H9 (cell line): ENCODE measurements around the gene CADM4. TPM values are rescaled to one million over a fixed set of nuclear protein-coding genes. Genes with fewer than 3 reads are reported as not detected.

Source experiments
- DNase-seq: peaks from one replicate; pipeline ENCODE4 v3.0.0-alpha.2; 2017
- H2AFZ ChIP-seq: one replicate; pipeline ENCODE4 v1.6.1; 2013; ENCODE audit warnings: mild to moderate bottlenecking, low read length, control low read depth, moderate library complexity
- H2AK5ac ChIP-seq: 2 replicates; pipeline ENCODE4 v1.6.1; 2013; ENCODE audit warnings: low read length, control low read depth, mixed read lengths; ENCODE audit not compliant: insufficient read length
- H2BK120ac ChIP-seq: one replicate; pipeline ENCODE4 v1.6.1; 2013; ENCODE audit warnings: low read depth, mild to moderate bottlenecking, low read length, control low read depth, inconsistent platforms; ENCODE audit not compliant: poor library complexity, severe bottlenecking
- H2BK12ac ChIP-seq: 2 replicates; pipeline ENCODE4 v1.6.1; 2013; ENCODE audit warnings: low read length, control low read depth, mixed read lengths, low read depth; ENCODE audit not compliant: insufficient read length
- H2BK15ac ChIP-seq: 2 replicates; pipeline ENCODE4 v1.6.1; 2013; ENCODE audit warnings: low read depth, low read length, control low read depth
- H2BK20ac ChIP-seq: one replicate; pipeline ENCODE4 v1.6.1; 2013; ENCODE audit warnings: low read depth, mild to moderate bottlenecking, low read length, control low read depth, inconsistent platforms; ENCODE audit not compliant: poor library complexity, severe bottlenecking
- H2BK5ac ChIP-seq: 2 replicates; pipeline ENCODE4 v1.6.1; 2013; ENCODE audit warnings: low read length, control low read depth, mixed read lengths; ENCODE audit not compliant: insufficient read length
- H3K14ac ChIP-seq: 2 replicates; pipeline ENCODE4 v1.6.1; 2013; ENCODE audit warnings: low read length, control low read depth; ENCODE audit not compliant: insufficient read depth
- H3K18ac ChIP-seq: 2 replicates; pipeline ENCODE4 v1.6.1; 2013; ENCODE audit warnings: low read depth, mild to moderate bottlenecking, mixed read lengths, low read length, control low read depth; ENCODE audit not compliant: insufficient read length
- H3K23ac ChIP-seq: 2 replicates; pipeline ENCODE4 v1.6.1; 2013; ENCODE audit warnings: low read length, control low read depth, mixed read lengths, low read depth; ENCODE audit not compliant: insufficient read length
- H3K23me2 ChIP-seq: 2 replicates; pipeline ENCODE4 v1.6.1; 2013; ENCODE audit warnings: low read depth, mild to moderate bottlenecking, mixed read lengths, low read length, control low read depth; ENCODE audit not compliant: insufficient read length, poor library complexity, severe bottlenecking
- H3K27ac ChIP-seq: 2 replicates; pipeline ENCODE4 v1.5.1; 2013; ENCODE audit warnings: low read length, control low read depth, mixed read lengths, low read depth; ENCODE audit not compliant: insufficient read length
- H3K27me3 ChIP-seq: 2 replicates; pipeline ENCODE4 v1.6.1; 2013; ENCODE audit warnings: low read length, control low read depth, inconsistent platforms; ENCODE audit not compliant: insufficient read depth
- H3K4ac ChIP-seq: 2 replicates; pipeline ENCODE4 v1.6.1; 2013; ENCODE audit warnings: low read depth, mild to moderate bottlenecking, control low read depth, inconsistent platforms, low read length, moderate library complexity
- H3K4me1 ChIP-seq: 2 replicates; pipeline ENCODE4 v1.6.1; 2013; ENCODE audit warnings: low read length, control low read depth, inconsistent platforms; ENCODE audit not compliant: insufficient read depth
- H3K4me2 ChIP-seq: 2 replicates; pipeline ENCODE4 v1.6.1; 2013; ENCODE audit warnings: low read length, control low read depth, mixed read lengths; ENCODE audit not compliant: insufficient read length, insufficient read depth
- H3K56ac ChIP-seq: 2 replicates; pipeline ENCODE4 v1.6.1; 2013; ENCODE audit warnings: low read depth, mild to moderate bottlenecking, mixed read lengths, low read length, control low read depth; ENCODE audit not compliant: insufficient read length
- H3K79me1 ChIP-seq: 2 replicates; pipeline ENCODE4 v1.6.1; 2013; ENCODE audit warnings: low read depth, mild to moderate bottlenecking, moderate library complexity, low read length, control low read depth, inconsistent platforms; ENCODE audit not compliant: insufficient read depth, poor library complexity, severe bottlenecking
- H3K79me2 ChIP-seq: 2 replicates; pipeline ENCODE4 v1.6.1; 2013; ENCODE audit warnings: low read length, control low read depth, inconsistent platforms; ENCODE audit not compliant: insufficient read depth
- H3K9ac ChIP-seq: 2 replicates; pipeline ENCODE4 v1.6.1; 2013; ENCODE audit warnings: low read length, control low read depth, mixed read lengths; ENCODE audit not compliant: insufficient read length; ENCODE audit errors: extremely low read depth
- H3K9me3 ChIP-seq: one replicate; pipeline ENCODE4 v1.6.1; 2013; ENCODE audit warnings: low read depth, low read length, inconsistent platforms; ENCODE audit not compliant: control insufficient read depth
- H3T11ph ChIP-seq: one replicate; pipeline ENCODE4 v1.6.1; 2013; ENCODE audit warnings: mild to moderate bottlenecking, low read length, control low read depth, inconsistent platforms
- H4K20me1 ChIP-seq: one replicate; pipeline ENCODE4 v1.6.1; 2013; ENCODE audit not compliant: control insufficient read depth, insufficient read length, insufficient read depth
- H4K5ac ChIP-seq: 2 replicates; pipeline ENCODE4 v1.6.1; 2013; ENCODE audit warnings: low read depth, mild to moderate bottlenecking, mixed read lengths, low read length, control low read depth; ENCODE audit not compliant: insufficient read length
- H4K8ac ChIP-seq: replicated peaks from 2 replicates; pipeline ENCODE4 v1.6.1; 2013; ENCODE audit warnings: low read length, control low read depth, mixed read lengths, low read depth; ENCODE audit not compliant: insufficient read length
- H4K91ac ChIP-seq: 2 replicates; pipeline ENCODE4 v1.6.1; 2013; ENCODE audit warnings: low read depth, mild to moderate bottlenecking, moderate library complexity, mixed read lengths, low read length, control low read depth; ENCODE audit not compliant: insufficient read length
- H3K27ac Mint-ChIP-seq, 3 experiments: 2 replicates in 2 of 3; 3 replicates in 1 of 3; pipeline ENCODE4 v1.8.0; 2020 to 2021; ENCODE audit warnings: mixed read lengths in 3 of 3, mild to moderate bottlenecking in 1 of 3, moderate library complexity in 1 of 3
- H3K27me3 Mint-ChIP-seq: 2 replicates; pipeline ENCODE4 v1.8.0; 2021; ENCODE audit warnings: low read depth, mild to moderate bottlenecking, moderate library complexity, mixed read lengths
- H3K36me3 Mint-ChIP-seq, 3 experiments: 2 replicates in 2 of 3; 3 replicates in 1 of 3; pipeline ENCODE4 v1.8.0; 2020 to 2021; ENCODE audit warnings: low read depth in 3 of 3, mixed read lengths in 3 of 3; ENCODE audit not compliant: insufficient read depth in 1 of 3
- H3K4me1 Mint-ChIP-seq, 2 experiments: 2 replicates each; pipeline ENCODE4 v1.8.0; 2020; ENCODE audit warnings: mixed read lengths in 2 of 2
- H3K4me3 Mint-ChIP-seq, 2 experiments: 2 replicates in 1 of 2; 3 replicates in 1 of 2; pipeline ENCODE4 v1.8.0; 2020 to 2021; ENCODE audit warnings: mild to moderate bottlenecking in 2 of 2, mixed read lengths in 2 of 2, moderate library complexity in 1 of 2
- H3K9me3 Mint-ChIP-seq, 2 experiments: 2 replicates in 1 of 2; 3 replicates in 1 of 2; pipeline ENCODE4 v1.8.0; 2020; ENCODE audit warnings: mild to moderate bottlenecking in 2 of 2, mixed read lengths in 2 of 2, moderate library complexity in 1 of 2
- WGBS: extraction: QIAGEN DNeasy Blood & Tissue Kit; methylation state at CpG from one replicate; pipeline ENCODE4 v1.1.7; 2013; ENCODE audit warnings: missing lambda C conversion rate, low lambda C conversion rate, mixed read lengths; ENCODE audit not compliant: insufficient read length; ENCODE audit errors: extremely low coverage; 5-methylcytosine and 5-hydroxymethylcytosine counted together
- total RNA-seq: library from RNA; stranded (reverse); gene quantifications from 2 replicates; pipeline ENCODE4 v1.2.1, GENCODE V29; 2021
- TF ChIP-seq, protein P1 (sequence below): fragments of 200-600 bp; sonication (generic); conservative IDR thresholded peaks from 3 replicates; pipeline ENCODE4 v1.8.0; 2021; ENCODE audit warnings: antibody characterized with exemption, mild to moderate bottlenecking

CADM4 gene
- total RNA-seq, 1 experiment from 2014 or later, result 10.2 TPM

DNA sequence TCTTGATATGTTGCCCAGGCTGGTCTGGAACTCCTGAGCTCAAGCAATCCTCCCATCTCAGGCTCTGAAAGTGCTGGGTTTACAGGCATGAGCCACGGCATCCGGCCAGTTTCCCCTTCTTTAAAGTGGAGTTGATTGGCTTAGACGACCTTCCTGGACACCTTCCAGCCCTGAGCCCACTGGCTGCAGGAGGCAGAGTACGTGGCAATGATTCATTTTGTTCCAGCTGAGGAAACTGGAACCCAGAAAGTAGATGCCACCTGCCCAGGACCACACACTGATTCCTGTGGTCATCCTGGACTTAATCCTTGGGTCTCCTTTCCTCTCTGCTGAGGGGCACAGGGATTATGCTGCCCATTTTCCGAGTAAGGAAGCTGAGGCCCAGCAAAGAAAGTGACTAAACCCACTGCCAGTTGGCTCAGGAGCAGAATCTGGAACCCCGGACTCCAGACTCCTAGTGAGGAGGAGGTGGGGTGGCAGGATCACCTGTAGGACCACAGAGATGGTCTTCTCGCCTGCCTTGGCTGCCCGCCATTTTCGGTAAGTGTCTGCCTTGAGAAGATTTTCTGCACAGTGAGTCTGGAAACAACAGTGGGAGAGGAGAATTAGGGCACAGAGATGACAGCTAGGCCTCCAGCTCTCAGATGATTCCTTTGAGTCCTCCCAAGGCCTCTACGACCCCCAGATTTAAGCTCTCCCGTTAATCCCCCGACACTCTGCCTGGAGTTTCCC is 65.1 kb downstream of the CADM4 start:
- Histone ChIP-seq H4K91ac (peak overlapping the region; percentile 61), H3K4me1 (peaks cover 4% of the 10 kb centered on the region; the same call in 1 of the 2 replicates), H4K20me1 (no peaks in the 10 kb centered on the region), H3K4me2 (peak overlapping the region; percentile 94), H3K14ac (peak overlapping the region; percentile 37), H3K79me1 (no peaks in the 10 kb centered on the region), H3K79me2 (no peaks in the 10 kb centered on the region; the same call in 1 of the 2 replicates), H2BK120ac (no peak overlapping the region), H2BK15ac (no peak overlapping the region), H4K8ac (no peak overlapping the region), H2AFZ (no peak overlapping the region), H3K9me3 (no peaks in the 10 kb centered on the region), H3K18ac (peak overlapping the region; percentile 40), H4K5ac (no peak overlapping the region), H3K56ac (no peak overlapping the region), H3K9ac (peak overlapping the region; percentile 79), H3K27ac (no peak overlapping the region), H3K23me2 (peaks cover 7% of the 10 kb centered on the region), H2BK12ac (no peak overlapping the region), H3T11ph (no peak overlapping the region), H2BK20ac (no peak overlapping the region), H2BK5ac (no peak overlapping the region), H3K23ac (no peak overlapping the region), H2AK5ac (no peak overlapping the region), H3K4ac (no peak overlapping the region), H3K27me3 (no peaks in the 10 kb centered on the region)
- WGBS, result no CpG with 5 or more reads among the region's 12 CpGs
- Mint-ChIP-seq H3K36me3 (peaks cover 2 to 27% (median 26%) of the 10 kb centered on the region in 3 experiments; a peak in 6 of 7 replicates), H3K4me1 (peaks cover 28 to 49% of the 10 kb centered on the region in 2 experiments), H3K27me3 (no peaks in the 10 kb centered on the region), H3K27ac (peak overlapping the region; percentile 96 to 97 (median 97); a peak in 5 of 7 replicates), H3K9me3 (no peaks in the 10 kb centered on the region), H3K4me3 (peak overlapping the region; percentile 95 to 98)
- no peak for DNase-seq
- TF ChIP-seq, protein P1, sequence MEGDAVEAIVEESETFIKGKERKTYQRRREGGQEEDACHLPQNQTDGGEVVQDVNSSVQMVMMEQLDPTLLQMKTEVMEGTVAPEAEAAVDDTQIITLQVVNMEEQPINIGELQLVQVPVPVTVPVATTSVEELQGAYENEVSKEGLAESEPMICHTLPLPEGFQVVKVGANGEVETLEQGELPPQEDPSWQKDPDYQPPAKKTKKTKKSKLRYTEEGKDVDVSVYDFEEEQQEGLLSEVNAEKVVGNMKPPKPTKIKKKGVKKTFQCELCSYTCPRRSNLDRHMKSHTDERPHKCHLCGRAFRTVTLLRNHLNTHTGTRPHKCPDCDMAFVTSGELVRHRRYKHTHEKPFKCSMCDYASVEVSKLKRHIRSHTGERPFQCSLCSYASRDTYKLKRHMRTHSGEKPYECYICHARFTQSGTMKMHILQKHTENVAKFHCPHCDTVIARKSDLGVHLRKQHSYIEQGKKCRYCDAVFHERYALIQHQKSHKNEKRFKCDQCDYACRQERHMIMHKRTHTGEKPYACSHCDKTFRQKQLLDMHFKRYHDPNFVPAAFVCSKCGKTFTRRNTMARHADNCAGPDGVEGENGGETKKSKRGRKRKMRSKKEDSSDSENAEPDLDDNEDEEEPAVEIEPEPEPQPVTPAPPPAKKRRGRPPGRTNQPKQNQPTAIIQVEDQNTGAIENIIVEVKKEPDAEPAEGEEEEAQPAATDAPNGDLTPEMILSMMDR, result no peak

Other genes starting within 250 kb of the CADM4 start
- not detected in 2 replicates for gene TEX101, start 225.0 kb downstream of the CADM4 start, total RNA-seq
- 1.8 TPM in 2 replicates for gene LYPD3, start 174.2 kb downstream of the CADM4 start, total RNA-seq
- 6.7 and 8.5 TPM in 2 replicates for gene PHLDB3, start 135.1 kb downstream of the CADM4 start, total RNA-seq
- 18.8 and 20.4 TPM in 2 replicates for gene ETHE1, start 112.6 kb downstream of the CADM4 start, total RNA-seq
- gene ZNF575, start 106.7 kb downstream of the CADM4 start, total RNA-seq, result not detected in 2 replicates
- gene XRCC1, start 64.3 kb downstream of the CADM4 start, total RNA-seq, result 38.0 and 42.8 TPM in 2 replicates
- gene PINLYP, start 64.0 kb downstream of the CADM4 start, total RNA-seq, result 11.4 and 11.9 TPM in 2 replicates
- gene IRGQ, start 43.7 kb downstream of the CADM4 start, total RNA-seq, result 24.1 and 25.4 TPM in 2 replicates
- gene ZNF576, start 43.3 kb downstream of the CADM4 start, total RNA-seq, result 16.3 and 19.7 TPM in 2 replicates
- 0.44 and 0.70 TPM in 2 replicates for gene SRRM5, start 27.8 kb downstream of the CADM4 start, total RNA-seq
- gene ZNF428, start 20.2 kb downstream of the CADM4 start, total RNA-seq, result 30.3 and 31.3 TPM in 2 replicates
- gene PLAUR, start 30.3 kb upstream of the CADM4 start, total RNA-seq, result 13.7 and 15.7 TPM in 2 replicates
- gene IRGC, start 76.2 kb upstream of the CADM4 start, total RNA-seq, result not detected in 2 replicates
- 47.9 and 52.2 TPM in 2 replicates for gene SMG9, start 115.1 kb upstream of the CADM4 start, total RNA-seq
- 0.26 TPM in 1 of 2 replicates, not detected in the other for gene KCNN4, start 141.1 kb upstream of the CADM4 start, total RNA-seq
- 0.50 TPM in 2 replicates for gene LYPD5, start 162.6 kb upstream of the CADM4 start, total RNA-seq
- gene ZNF283, start 187.5 kb upstream of the CADM4 start, total RNA-seq, result 10.4 and 11.6 TPM in 2 replicates
- 2.0 and 2.7 TPM in 2 replicates for gene ZNF404, start 244.1 kb upstream of the CADM4 start, total RNA-seq